HG02973 (cell line): ENCODE data around the gene REN.

Experiments
- ATAC-seq: cut with Tn5 transposase; IDR thresholded peaks from one replicate; pipeline ENCODE4 v1.9.1; 2021; ENCODE audit warnings: moderate library complexity; ENCODE audit not compliant: unreplicated experiment

The REN gene

GRCh38 chr1:204110894-204111633 lies 55.1 kb downstream of the REN start:
- no peak for ATAC-seq

- ATAC-seq = no peak
Measured at GRCh38 chr1:204108312-204109141, 57.6 kb downstream of the REN start.

- no peak for ATAC-seq
Measured at GRCh38 chr1:204107892-204108291, 58.2 kb downstream of the REN start.

- ATAC-seq = no peak
Measured at GRCh38 chr1:204106825-204107224, 59.3 kb downstream of the REN start.

GRCh38 chr1:204105131-204105515 lies 61.0 kb downstream of the REN start:
- ATAC-seq = no peak
